ENCODE data around the gene MASTL.

Gene MASTL

DNA sequence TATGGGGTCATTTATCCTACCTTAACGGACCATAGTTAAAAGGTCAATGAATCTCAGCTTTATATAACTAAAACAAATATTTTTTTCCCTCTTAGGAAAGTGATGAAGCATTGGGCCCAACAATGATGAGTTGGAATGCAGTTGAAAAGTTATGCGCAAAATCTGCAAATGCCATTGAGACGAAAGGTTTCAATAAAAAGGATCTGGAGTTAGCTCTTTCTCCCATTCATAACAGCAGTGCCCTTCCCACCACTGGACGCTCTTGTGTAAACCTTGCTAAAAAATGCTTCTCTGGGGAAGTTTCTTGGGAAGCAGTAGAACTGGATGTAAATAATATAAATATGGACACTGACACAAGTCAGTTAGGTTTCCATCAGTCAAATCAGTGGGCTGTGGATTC is 14.7 kb downstream of the MASTL start:
- H3K4me3 ChIP-seq (ENCODE audit: low read length) = no peak overlapping the region
- H3K4me1 ChIP-seq (ENCODE audit: low read length) = no peaks in the 10 kb centered on the region
- no peak overlapping the region for H3K27ac ChIP-seq (ENCODE audit: low read length)
- H4K20me1 ChIP-seq (ENCODE audit: insufficient read depth, low read length) = no peaks in the 10 kb centered on the region
- H3K9ac ChIP-seq (ENCODE audit: low read length) = no peak overlapping the region
- no peaks in the 10 kb centered on the region for H3K9me2 ChIP-seq (replicated peaks; ENCODE audit: insufficient read depth, low read length)
- no peak for DNase-seq
- H3K79me2 ChIP-seq (ENCODE audit: low read length) = no peaks in the 10 kb centered on the region
- no peaks in the 10 kb centered on the region for H3K27me3 ChIP-seq (replicated peaks; ENCODE audit: insufficient read depth, low read length)
- peaks cover 4% of the 10 kb centered on the region; the same call in 1 of the 2 replicates for H3K36me3 ChIP-seq (replicated peaks; ENCODE audit: insufficient read depth, low read length)
- no peak overlapping the region for H3K4me2 ChIP-seq (ENCODE audit: low read depth, low read length)
- H3F3A ChIP-seq (ENCODE audit: insufficient read depth, low read length) = no peaks in the 10 kb centered on the region
- no peaks in the 10 kb centered on the region for H3K9me3 ChIP-seq (replicated peaks; ENCODE audit: insufficient read depth, low read length)
- TF ChIP-seq, protein P1, sequence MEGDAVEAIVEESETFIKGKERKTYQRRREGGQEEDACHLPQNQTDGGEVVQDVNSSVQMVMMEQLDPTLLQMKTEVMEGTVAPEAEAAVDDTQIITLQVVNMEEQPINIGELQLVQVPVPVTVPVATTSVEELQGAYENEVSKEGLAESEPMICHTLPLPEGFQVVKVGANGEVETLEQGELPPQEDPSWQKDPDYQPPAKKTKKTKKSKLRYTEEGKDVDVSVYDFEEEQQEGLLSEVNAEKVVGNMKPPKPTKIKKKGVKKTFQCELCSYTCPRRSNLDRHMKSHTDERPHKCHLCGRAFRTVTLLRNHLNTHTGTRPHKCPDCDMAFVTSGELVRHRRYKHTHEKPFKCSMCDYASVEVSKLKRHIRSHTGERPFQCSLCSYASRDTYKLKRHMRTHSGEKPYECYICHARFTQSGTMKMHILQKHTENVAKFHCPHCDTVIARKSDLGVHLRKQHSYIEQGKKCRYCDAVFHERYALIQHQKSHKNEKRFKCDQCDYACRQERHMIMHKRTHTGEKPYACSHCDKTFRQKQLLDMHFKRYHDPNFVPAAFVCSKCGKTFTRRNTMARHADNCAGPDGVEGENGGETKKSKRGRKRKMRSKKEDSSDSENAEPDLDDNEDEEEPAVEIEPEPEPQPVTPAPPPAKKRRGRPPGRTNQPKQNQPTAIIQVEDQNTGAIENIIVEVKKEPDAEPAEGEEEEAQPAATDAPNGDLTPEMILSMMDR (IDR thresholded peaks at IDR 0.05; ENCODE audit: low read length) = no peak
- TF ChIP-seq EZH2 (optimal IDR thresholded peaks at IDR 0.05; ENCODE audit: low read depth, low read length) = no peak
- TF ChIP-seq EZH2phosphoT487 (IDR thresholded peaks at IDR 0.05; ENCODE audit: low read length) = no peak
- no peak overlapping the region for H2AFZ ChIP-seq (ENCODE audit: low read length)

DNA sequence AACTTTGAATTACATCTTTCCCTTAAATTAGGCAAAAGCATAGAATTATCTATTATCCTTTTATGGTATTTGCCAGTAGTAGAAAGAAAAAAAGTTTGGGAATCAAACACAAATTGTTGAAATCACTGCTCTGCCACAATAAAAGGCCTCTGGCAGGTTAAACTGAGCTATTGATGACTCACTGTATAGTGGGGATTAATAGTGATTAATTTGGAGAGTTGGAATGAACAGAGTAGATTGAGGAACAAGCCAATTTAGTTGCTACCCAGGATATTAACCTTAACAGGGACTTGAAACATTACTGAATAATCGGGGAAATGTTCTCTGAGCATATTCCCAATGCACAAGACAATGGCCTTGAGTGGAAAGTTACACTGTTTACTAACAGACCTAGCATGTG is 33.1 kb downstream of the MASTL start:
- TF ChIP-seq EZH2phosphoT487 (IDR thresholded peaks at IDR 0.05; ENCODE audit: low read length) (no peak), EZH2 (optimal IDR thresholded peaks at IDR 0.05; ENCODE audit: low read depth, low read length) (no peak)
- TF ChIP-seq, protein P1 (IDR thresholded peaks at IDR 0.05; ENCODE audit: low read length) = no peak
- DNase-seq = no peak
- no peak overlapping the region for H3K4me3 ChIP-seq (ENCODE audit: low read length)
- H3K79me2 ChIP-seq (ENCODE audit: low read length) = no peaks in the 10 kb centered on the region
- peaks cover 6% of the 10 kb centered on the region; the same call in 1 of the 2 replicates for H3F3A ChIP-seq (ENCODE audit: insufficient read depth, low read length)
- H4K20me1 ChIP-seq (ENCODE audit: insufficient read depth, low read length) = no peaks in the 10 kb centered on the region
- H3K9me2 ChIP-seq (replicated peaks; ENCODE audit: insufficient read depth, low read length) = no peaks in the 10 kb centered on the region
- H3K36me3 ChIP-seq (replicated peaks; ENCODE audit: insufficient read depth, low read length) = 0 out of 2 replicates have a peak, but pooled peaks cover 4% of the 10 kb centered on the region
- no peaks in the 10 kb centered on the region for H3K27me3 ChIP-seq (replicated peaks; ENCODE audit: insufficient read depth, low read length)
- no peaks in the 10 kb centered on the region for H3K9me3 ChIP-seq (replicated peaks; ENCODE audit: insufficient read depth, low read length)
- no peak overlapping the region for H3K4me2 ChIP-seq (ENCODE audit: low read depth, low read length)
- H3K27ac ChIP-seq (ENCODE audit: low read length) = no peak overlapping the region
- no peak overlapping the region for H3K9ac ChIP-seq (ENCODE audit: low read length)
- no peak overlapping the region for H2AFZ ChIP-seq (ENCODE audit: low read length)
- H3K4me1 ChIP-seq (ENCODE audit: low read length) = peaks cover 14% of the 10 kb centered on the region

DNA sequence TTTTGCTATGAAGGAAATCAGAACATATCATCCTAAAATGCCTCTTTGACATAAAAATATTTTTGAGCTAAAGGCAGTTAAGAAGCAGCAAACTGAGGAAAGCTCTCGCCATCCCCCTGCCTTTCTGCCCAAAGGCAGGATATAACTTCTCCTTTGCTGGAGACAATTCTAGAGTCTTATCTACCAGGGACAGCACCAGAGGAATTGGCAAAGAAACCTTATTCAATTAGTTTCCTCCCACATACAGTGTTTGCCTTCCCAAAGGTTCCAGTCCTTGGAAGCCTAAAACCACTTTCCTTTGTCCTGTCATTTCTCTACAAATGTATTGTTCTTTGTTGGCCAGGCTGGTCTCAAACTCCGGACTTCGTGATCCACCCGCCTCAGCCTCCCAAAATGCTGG is 33.7 kb downstream of the MASTL start:
- H3K9me2 ChIP-seq (replicated peaks; ENCODE audit: insufficient read depth, low read length) = no peaks in the 10 kb centered on the region
- H3K79me2 ChIP-seq (ENCODE audit: low read length) = no peaks in the 10 kb centered on the region
- TF ChIP-seq EZH2 (optimal IDR thresholded peaks at IDR 0.05; ENCODE audit: low read depth, low read length) (no peak), EZH2phosphoT487 (IDR thresholded peaks at IDR 0.05; ENCODE audit: low read length) (no peak)
- TF ChIP-seq, protein P1 (IDR thresholded peaks at IDR 0.05; ENCODE audit: low read length) = no peak
- no peak overlapping the region for H2AFZ ChIP-seq (ENCODE audit: low read length)
- H3K9me3 ChIP-seq (replicated peaks; ENCODE audit: insufficient read depth, low read length) = no peaks in the 10 kb centered on the region
- H3K9ac ChIP-seq (ENCODE audit: low read length) = no peak overlapping the region
- H3K4me1 ChIP-seq (ENCODE audit: low read length) = peaks cover 14% of the 10 kb centered on the region
- H3K4me2 ChIP-seq (ENCODE audit: low read depth, low read length) = no peak overlapping the region
- no peak overlapping the region for H3K27ac ChIP-seq (ENCODE audit: low read length)
- H3K27me3 ChIP-seq (replicated peaks; ENCODE audit: insufficient read depth, low read length) = no peaks in the 10 kb centered on the region
- DNase-seq = no peak
- peaks cover 6% of the 10 kb centered on the region; the same call in 1 of the 2 replicates for H3F3A ChIP-seq (ENCODE audit: insufficient read depth, low read length)
- H3K4me3 ChIP-seq (ENCODE audit: low read length) = no peak overlapping the region
- 0 out of 2 replicates have a peak, but pooled peaks cover 4% of the 10 kb centered on the region for H3K36me3 ChIP-seq (replicated peaks; ENCODE audit: insufficient read depth, low read length)
- H4K20me1 ChIP-seq (ENCODE audit: insufficient read depth, low read length) = no peaks in the 10 kb centered on the region

Data from MM.1S (cell line).